Right kidney (tissue), 1 donor: ENCODE measurements around the gene NR1H2.

ENCODE experiments used
- DNase-seq: peaks from one replicate; pipeline ENCODE4 v3.0.0-alpha.2; 2016

Gene NR1H2

DNA sequence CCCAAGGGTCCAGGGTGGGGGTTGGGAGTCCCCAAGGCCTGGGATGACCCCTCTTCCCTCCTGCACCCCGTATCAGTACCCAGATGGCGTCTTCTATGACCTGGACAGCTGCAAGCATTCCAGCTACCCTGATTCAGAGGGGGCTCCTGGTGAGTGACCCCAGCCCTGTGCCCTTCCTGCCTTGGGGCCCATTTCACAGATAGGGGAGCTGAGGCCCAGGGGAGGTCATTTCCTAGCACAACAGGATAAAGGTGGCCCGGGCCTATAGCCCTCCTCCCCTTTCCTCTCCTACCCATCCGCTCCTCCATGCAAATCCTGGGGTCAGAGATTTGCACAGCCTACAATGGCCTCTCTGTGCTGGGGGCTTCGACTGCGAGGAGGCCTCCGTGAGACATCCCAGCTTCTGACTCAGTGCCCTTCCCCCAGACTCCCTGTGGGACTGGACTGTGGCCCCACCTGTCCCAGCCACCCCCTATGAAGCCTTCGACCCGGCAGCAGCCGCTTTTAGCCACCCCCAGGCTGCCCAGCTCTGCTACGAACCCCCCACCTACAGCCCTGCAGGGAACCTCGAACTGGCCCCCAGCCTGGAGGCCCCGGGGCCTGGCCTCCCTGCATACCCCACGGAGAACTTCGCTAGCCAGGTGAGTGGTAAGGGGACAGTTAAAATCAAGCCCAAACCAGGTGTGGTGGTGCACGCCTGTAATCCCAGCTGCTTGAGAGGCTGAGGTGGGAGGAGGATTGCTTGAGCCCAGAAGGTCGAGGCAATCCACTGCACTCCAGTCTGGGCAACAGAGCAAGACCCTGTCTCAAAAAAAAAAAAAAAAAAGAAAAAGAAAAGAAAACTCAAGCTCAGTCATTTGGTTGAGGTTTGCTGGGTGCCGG lies 46.4 kb downstream of the NR1H2 start:
- no peak for DNase-seq

DNA sequence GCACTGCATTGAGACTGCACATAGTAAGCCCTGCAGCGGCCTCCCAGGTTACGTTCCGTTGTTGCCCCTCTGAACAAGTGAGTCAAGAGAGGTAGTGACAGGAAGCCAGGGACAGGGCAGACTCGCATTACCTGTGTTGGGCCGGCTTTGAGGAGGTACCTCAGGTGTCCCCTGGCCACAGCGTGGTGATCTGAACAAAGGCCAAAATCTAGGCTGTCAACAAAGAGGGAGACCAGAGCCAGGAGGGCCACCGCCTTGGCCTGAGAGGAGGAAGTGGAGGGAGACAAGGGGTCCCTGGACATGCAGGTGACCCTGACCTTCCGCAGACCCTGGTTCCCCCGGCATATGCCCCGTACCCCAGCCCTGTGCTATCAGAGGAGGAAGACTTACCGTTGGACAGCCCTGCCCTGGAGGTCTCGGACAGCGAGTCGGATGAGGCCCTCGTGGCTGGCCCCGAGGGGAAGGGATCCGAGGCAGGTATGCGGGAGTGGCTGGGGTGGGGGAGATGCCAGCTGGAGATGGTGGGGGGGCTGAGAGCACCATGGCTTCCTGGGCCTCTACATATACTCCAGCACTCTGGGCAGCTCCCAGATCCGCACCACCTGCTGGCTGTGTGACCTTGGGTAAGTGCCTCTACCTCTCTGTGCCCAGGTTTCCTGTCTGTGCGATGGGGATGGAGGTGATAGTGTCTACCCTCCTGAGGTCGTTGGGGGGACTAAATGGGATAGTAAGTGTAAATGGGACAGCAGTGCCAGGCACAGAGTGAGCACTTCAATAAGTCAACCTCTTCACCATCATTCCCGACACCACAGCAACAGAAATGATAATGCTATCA lies 47.2 kb downstream of the NR1H2 start:
- DNase-seq, result no peak

DNA sequence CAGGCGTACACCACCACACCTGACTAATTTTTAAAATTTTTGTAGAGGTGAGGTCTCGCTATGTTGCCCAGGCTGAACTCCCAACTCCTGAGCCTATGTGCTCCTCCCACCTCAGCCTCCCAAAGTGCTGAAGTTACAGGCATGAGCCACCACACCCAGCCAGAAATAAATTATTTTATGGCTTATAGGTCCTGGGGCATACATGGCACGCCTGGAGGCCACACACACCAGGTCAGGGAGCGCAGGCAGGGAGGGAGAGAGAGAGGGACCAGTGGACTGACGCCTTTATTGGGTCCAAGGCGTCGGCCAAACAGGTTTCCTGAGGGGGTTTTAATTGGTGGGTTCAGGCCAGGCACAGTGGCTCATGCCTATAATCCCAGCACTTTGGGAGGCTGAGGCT lies 49.3 kb downstream of the NR1H2 start:
- no peak for DNase-seq

DNA sequence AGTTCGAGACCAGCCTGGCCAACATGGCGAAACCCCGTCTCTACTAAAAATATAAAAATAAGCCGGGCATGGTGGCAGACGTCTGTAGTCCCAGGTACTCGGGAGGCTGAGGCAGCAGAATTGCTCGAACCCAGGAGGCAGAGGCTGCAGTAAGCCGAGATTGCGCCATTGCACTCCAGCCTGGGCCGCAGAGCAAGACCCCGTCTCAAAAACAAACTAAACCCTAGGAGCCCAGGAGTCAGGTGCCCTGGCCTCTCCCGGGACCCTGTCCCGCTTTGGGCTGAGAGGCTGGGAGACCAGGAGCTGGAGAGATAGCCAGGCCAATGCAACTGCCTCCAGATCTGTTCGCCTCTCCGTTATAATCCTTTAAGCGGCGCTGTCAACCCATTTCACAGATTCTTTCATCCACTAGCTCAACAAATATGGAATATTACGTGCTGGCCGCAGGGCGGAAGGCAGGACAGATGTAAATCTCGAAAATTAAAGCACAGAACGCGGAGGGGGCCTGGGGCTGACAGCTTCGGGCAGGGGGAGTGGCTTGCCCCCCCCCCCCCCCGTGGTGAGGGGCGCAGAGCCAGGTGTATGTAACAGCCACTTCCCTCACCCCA lies 51.2 kb downstream of the NR1H2 start:
- no peak for DNase-seq

DNA sequence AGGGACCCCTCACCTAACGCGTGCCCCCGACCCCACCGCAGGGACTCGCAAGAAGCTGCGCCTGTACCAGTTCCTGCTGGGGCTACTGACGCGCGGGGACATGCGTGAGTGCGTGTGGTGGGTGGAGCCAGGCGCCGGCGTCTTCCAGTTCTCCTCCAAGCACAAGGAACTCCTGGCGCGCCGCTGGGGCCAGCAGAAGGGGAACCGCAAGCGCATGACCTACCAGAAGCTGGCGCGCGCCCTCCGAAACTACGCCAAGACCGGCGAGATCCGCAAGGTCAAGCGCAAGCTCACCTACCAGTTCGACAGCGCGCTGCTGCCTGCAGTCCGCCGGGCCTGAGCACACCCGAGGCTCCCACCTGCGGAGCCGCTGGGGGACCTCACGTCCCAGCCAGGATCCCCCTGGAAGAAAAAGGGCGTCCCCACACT lies 51.8 kb downstream of the NR1H2 start:
- DNase-seq, result peak; percentile 69

DNA sequence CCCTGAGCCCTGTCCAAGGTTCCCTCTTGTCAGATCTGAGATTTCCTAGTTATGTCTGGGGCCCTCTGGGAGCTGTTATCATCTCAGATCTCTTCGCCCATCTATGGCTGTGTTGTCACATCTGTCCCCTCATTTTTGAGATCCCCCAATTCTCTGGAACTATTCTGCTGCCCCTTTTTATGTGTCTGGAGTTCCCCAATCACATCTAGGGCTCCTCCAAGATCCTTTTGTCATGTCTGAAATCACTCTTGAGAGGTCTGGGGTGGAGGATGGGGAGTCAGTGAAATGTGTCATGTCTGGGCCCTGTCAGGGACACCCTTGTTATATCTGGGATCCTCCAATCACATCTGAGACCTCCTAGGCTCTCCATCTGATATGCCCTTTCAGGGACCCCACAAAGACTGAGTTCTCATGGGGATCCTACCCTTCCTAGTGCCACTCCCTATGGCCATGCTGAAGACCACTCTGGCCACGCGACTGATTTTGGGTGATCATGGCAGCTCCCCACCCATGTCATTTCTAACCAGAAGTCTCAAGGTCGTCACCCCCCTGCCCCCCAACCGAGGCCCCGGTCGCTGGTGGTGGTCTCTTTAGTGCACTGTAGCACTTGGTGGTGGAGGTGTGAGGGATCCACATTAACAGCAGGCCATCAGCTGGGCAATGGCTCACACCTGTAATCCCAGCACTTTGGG lies 52.7 kb downstream of the NR1H2 start:
- DNase-seq, result no peak

DNA sequence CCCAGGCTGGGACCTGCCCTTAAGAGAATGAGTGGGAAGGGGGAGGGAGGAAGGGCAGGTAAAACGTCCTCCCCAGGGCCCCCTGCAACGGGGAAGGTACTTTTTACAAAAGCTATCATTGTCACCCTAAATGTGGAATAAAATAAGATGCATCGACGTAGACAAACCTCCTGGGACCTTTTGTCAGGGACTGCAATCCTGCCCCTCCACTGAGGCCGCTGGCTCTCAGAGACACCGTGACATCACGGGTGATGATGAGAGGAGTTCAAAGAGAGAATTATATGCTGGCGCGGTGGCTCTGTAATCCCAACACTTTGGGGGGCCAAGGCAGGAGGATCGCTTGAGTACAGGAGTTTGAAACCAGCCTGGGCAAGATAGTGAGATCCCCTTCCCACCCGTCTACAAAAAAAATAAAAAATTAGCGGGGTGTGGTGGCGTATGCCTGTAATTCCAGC lies 54.7 kb downstream of the NR1H2 start:
- DNase-seq, result no peak

DNA sequence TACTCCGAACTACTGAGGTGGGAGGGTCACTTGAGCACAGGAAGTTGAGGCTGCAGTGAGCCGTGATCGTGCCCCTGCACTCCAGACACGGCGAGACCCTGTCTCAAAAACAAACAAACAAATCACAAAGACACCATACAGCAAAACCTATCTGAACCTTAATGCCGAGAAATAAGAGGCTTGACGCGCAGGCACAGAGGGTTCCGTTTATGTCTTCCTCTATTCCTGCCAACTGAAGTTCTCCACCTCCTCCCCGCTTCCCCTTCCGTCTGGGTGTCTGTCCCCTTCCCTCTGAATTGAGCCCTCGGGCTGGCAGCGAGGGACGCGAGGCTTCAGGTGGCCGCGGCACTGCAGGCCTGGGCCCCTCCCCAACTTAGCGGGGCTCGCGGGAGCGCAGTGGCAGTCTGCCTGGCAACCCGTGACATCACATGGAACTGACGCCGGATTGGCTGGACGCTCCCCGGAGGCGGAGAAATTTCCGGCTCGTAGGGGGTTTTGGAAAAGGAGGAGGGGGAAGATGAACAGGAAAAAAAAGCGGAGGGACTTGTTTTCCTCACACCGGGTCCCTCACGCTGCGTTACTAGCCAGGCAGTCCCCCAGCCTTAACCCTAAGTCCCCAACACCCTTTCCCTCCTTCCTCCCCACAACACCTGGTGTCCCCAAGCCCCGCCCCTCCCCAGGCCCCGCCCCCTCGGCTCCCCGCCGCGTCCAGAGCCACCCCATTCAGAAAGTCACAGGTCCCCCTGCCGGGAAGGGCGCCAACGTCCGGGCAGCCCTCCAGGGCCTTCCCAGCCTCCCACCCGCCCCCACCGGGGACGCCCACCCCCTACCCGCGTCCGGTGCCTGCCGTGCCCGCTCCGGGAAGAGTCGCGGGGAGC lies 55.3 kb downstream of the NR1H2 start:
- DNase-seq, result peak; percentile 96

DNA sequence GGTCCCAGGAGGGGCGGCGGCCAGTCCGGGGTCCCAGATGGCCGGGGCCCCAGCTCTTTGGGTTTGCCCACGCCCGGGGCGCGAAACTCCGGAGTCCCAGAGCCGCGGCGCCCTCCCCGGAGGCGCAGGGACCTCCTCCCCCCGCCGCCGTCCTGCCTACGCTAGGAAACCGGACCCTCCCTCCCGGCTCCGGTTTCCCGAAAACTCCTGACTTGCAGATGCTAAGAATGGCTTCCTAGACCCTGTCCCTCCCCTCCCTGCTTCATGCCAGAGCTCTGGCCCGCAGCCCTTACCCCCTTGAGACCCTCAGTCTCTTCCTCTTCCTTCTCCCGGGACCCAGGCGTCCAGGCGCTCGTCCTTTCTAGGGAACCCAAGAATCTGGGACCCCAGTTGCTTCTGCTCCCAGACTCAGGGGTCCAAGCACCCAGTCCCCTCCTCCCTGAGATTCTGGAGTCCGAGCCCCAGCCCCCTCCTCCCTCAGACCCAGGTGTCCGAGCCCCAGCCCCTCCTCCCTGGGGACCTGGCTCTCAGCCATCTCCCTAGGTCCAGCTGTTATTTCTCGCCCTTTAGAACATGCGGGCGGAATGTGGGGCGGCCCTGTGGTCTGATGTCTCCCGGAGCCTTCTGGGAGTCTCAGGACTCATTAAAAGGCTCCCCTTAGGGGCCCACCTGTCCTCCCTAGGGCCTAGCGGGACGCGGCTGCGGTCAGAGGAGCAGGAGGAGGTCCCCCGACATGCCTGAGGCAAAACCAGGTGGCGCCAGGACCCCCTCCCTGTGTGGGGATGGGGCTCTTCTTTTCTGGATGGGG lies 56.2 kb downstream of the NR1H2 start, which contains the start of gene MYBPC2:
Gene MYBPC2 (plus strand): TSS at position 672 of the 808 bp plus-strand sequence. CDS start 62 bp downstream, at position 734.
- peak; percentile 71 for DNase-seq
